ENCODE results near the gene RAB3IL1. TPM values are rescaled to one million over a fixed set of nuclear protein-coding genes. Genes with fewer than 3 reads are reported as not detected.
A peak's percentile ranks its signal among the peaks of the same experiment; 100 is the strongest.

RAB3IL1 gene
- total and polyA plus RNA-seq, 4 donors = 2.1 to 41.6 (median 5.4) TPM

DNA sequence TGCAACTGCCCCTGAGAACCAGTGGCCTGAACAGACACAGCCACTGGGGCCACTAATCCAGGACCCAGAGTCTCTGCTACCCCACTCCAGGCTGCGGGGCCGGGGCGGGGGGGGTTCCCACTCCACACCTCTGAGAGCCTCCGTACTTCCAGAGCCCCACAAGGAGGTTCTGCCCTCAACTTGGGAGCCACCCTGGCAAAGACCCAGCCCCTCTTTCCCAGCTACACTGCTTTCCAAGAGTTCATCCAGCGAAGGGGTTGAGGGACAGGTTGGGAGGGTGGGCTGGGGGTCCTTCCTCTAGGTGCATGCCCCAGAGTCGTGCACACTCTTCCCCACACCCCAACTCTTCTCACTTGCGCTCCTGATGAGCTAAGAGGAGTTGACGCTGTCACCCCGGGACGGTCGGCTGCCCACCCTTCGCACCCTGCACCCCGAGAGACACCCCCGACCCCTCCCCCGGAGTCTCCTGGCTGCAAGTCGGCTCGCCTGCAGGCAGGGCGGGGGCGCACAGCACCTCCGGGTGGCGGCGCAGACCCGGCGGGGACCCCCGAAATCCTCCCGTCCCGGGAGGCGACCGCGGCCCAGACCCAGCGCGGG, 531 bp downstream of the RAB3IL1 start:
- Histone ChIP-seq H3K27me3 (ENCODE audit: control insufficient read depth in 4 of 4, insufficient read depth in 4 of 4, low read length in 3 of 4) (no peaks in the 10 kb centered on the region), H3K9ac (ENCODE audit: low read depth in 1 of 2, low read length in 2 of 2) (no peak overlapping the region), H3K4me3 (ENCODE audit: low read depth in 1 of 3, low read length in 3 of 3) (peak overlapping the region in 2 of 3 donors; percentile 43 to 64), H3K9me3 (ENCODE audit: control insufficient read depth in 4 of 4, low read length in 3 of 4) (no peaks in the 10 kb centered on the region), H3K27ac (ENCODE audit: low read depth in 1 of 2, low read length in 2 of 2) (peak overlapping the region; percentile 40 to 61), H3K36me3 (ENCODE audit: control insufficient read depth in 4 of 4, insufficient read depth in 3 of 4, low read depth in 1 of 4, low read length in 3 of 4) (no peaks in the 10 kb centered on the region), H3K4me1 (ENCODE audit: control insufficient read depth in 4 of 4, insufficient read depth in 4 of 4, low read length in 3 of 4) (peaks cover 0 to 5% (median 4%) of the 10 kb centered on the region in 4 donors)
- peak; percentile 36 for DNase-seq (ENCODE audit: low spot score)
- WGBS = 11% methylated on average over 32 of the region's 32 CpGs
- no peak for TF ChIP-seq TAF1 (conservative IDR thresholded peaks at IDR 0.05)
- no peak for TF ChIP-seq EGR1 (IDR thresholded peaks at IDR 0.05; ENCODE audit: low read depth in 2 of 2)
- no peak for TF ChIP-seq YY1 (IDR thresholded peaks at IDR 0.05)
- TF ChIP-seq GABPA (IDR thresholded peaks at IDR 0.05 in 1 of 2, conservative IDR thresholded peaks at IDR 0.05 in 1 of 2) = no peak
- TF ChIP-seq, protein P1, sequence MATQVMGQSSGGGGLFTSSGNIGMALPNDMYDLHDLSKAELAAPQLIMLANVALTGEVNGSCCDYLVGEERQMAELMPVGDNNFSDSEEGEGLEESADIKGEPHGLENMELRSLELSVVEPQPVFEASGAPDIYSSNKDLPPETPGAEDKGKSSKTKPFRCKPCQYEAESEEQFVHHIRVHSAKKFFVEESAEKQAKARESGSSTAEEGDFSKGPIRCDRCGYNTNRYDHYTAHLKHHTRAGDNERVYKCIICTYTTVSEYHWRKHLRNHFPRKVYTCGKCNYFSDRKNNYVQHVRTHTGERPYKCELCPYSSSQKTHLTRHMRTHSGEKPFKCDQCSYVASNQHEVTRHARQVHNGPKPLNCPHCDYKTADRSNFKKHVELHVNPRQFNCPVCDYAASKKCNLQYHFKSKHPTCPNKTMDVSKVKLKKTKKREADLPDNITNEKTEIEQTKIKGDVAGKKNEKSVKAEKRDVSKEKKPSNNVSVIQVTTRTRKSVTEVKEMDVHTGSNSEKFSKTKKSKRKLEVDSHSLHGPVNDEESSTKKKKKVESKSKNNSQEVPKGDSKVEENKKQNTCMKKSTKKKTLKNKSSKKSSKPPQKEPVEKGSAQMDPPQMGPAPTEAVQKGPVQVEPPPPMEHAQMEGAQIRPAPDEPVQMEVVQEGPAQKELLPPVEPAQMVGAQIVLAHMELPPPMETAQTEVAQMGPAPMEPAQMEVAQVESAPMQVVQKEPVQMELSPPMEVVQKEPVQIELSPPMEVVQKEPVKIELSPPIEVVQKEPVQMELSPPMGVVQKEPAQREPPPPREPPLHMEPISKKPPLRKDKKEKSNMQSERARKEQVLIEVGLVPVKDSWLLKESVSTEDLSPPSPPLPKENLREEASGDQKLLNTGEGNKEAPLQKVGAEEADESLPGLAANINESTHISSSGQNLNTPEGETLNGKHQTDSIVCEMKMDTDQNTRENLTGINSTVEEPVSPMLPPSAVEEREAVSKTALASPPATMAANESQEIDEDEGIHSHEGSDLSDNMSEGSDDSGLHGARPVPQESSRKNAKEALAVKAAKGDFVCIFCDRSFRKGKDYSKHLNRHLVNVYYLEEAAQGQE (IDR thresholded peaks at IDR 0.05) = no peak
- TF ChIP-seq SP1 (IDR thresholded peaks at IDR 0.05) = no peak
- no peak for TF ChIP-seq NR2F2 (IDR thresholded peaks at IDR 0.05)
- TF ChIP-seq JUND (IDR thresholded peaks at IDR 0.05) = no peak
- TF ChIP-seq, protein P2, sequence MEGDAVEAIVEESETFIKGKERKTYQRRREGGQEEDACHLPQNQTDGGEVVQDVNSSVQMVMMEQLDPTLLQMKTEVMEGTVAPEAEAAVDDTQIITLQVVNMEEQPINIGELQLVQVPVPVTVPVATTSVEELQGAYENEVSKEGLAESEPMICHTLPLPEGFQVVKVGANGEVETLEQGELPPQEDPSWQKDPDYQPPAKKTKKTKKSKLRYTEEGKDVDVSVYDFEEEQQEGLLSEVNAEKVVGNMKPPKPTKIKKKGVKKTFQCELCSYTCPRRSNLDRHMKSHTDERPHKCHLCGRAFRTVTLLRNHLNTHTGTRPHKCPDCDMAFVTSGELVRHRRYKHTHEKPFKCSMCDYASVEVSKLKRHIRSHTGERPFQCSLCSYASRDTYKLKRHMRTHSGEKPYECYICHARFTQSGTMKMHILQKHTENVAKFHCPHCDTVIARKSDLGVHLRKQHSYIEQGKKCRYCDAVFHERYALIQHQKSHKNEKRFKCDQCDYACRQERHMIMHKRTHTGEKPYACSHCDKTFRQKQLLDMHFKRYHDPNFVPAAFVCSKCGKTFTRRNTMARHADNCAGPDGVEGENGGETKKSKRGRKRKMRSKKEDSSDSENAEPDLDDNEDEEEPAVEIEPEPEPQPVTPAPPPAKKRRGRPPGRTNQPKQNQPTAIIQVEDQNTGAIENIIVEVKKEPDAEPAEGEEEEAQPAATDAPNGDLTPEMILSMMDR (IDR thresholded peaks at IDR 0.05; ENCODE audit: low read depth, low read length, missing input control) = no peak
- TF ChIP-seq RXRA (IDR thresholded peaks at IDR 0.05) = no peak
- TF ChIP-seq HNF4A (conservative IDR thresholded peaks at IDR 0.05) = no peak
- TF ChIP-seq FOXA1 (IDR thresholded peaks at IDR 0.05) = no peak

DNA sequence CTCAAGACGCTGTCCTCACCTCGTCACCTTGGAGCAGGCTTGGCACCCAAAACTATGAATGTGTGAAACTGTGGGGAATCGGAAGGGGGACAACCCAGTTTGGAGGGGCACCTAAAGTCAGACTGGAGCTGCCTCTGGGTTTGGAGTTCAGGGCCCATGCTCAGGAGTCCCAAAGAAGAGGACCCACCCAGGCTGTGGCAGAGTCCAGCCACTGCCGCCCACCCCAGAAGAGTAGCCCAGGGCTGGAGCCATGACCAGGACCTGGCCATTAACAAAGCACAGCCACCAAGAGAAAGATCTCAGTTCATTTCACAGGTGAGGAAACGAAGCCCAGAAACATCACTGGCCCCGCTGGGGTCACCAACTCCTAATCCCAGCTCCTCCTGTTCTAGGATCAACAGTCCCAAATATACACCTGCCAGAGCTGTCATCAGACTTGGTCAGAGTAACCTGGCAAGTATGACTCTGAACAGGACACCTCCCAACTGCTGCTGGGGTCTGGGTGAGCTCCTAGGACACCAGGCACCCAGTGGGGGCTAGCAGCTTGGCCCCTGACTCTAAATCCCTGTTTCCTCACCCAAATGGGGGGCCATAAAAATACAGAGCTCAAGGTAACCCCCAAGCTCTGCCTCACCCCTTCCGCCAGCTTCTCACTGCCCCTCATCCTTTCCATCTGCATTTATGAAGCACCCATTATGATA, 2.7 kb downstream of the RAB3IL1 start:
- Histone ChIP-seq H3K36me3 (ENCODE audit: control insufficient read depth in 4 of 4, insufficient read depth in 3 of 4, low read depth in 1 of 4, low read length in 3 of 4) (no peaks in the 10 kb centered on the region), H3K9ac (ENCODE audit: low read depth in 1 of 2, low read length in 2 of 2) (no peak overlapping the region), H3K27me3 (ENCODE audit: control insufficient read depth in 4 of 4, insufficient read depth in 4 of 4, low read length in 3 of 4) (no peaks in the 10 kb centered on the region), H3K4me3 (ENCODE audit: low read depth in 1 of 3, low read length in 3 of 3) (no peak overlapping the region), H3K27ac (ENCODE audit: low read depth in 1 of 2, low read length in 2 of 2) (peak overlapping the region in 1 of 2 donors; percentile 18), H3K4me1 (ENCODE audit: control insufficient read depth in 4 of 4, insufficient read depth in 4 of 4, low read length in 3 of 4) (peaks cover 0 to 12% (median 4%) of the 10 kb centered on the region in 4 donors), H3K9me3 (ENCODE audit: control insufficient read depth in 4 of 4, low read length in 3 of 4) (no peaks in the 10 kb centered on the region)
- TF ChIP-seq, protein P3, sequence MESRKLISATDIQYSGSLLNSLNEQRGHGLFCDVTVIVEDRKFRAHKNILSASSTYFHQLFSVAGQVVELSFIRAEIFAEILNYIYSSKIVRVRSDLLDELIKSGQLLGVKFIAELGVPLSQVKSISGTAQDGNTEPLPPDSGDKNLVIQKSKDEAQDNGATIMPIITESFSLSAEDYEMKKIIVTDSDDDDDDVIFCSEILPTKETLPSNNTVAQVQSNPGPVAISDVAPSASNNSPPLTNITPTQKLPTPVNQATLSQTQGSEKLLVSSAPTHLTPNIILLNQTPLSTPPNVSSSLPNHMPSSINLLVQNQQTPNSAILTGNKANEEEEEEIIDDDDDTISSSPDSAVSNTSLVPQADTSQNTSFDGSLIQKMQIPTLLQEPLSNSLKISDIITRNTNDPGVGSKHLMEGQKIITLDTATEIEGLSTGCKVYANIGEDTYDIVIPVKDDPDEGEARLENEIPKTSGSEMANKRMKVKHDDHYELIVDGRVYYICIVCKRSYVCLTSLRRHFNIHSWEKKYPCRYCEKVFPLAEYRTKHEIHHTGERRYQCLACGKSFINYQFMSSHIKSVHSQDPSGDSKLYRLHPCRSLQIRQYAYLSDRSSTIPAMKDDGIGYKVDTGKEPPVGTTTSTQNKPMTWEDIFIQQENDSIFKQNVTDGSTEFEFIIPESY (IDR thresholded peaks at IDR 0.05) = no peak
- TF ChIP-seq, protein P4, sequence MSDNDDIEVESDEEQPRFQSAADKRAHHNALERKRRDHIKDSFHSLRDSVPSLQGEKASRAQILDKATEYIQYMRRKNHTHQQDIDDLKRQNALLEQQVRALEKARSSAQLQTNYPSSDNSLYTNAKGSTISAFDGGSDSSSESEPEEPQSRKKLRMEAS (IDR thresholded peaks at IDR 0.05) = no peak
- TF ChIP-seq GABPA (IDR thresholded peaks at IDR 0.05 in 1 of 2, conservative IDR thresholded peaks at IDR 0.05 in 1 of 2) = no peak
- TF ChIP-seq HNF4G (IDR thresholded peaks at IDR 0.05) = no peak
- TF ChIP-seq, protein P2 (IDR thresholded peaks at IDR 0.05; ENCODE audit: low read depth, low read length, missing input control) = no peak
- no peak for TF ChIP-seq HNF4A (conservative IDR thresholded peaks at IDR 0.05)
- 89% methylated on average over 7 of the region's 7 CpGs for whole genome bisulfite sequencing
- DNase-seq (ENCODE audit: low spot score) = no peak
